DND-41 (cell line): ENCODE results near the gene SIX6.

Experiments
- ATAC-seq: fragments of 200-7000 bp; cut with Tn5 transposase; 3 replicates; pipeline ENCODE4 v1.9.1; 2021; ENCODE audit warnings: low read depth; ENCODE audit not compliant: insufficient read depth
- DNase-seq: peaks from one replicate; pipeline ENCODE4 v3.0.0-alpha.2; 2020
- H2AFZ ChIP-seq: 2 replicates; pipeline ENCODE4 v1.6.0; 2012; ENCODE audit warnings: low read depth, low read length
- H3K27ac ChIP-seq: 2 replicates; pipeline ENCODE4 v1.5.1; 2012; ENCODE audit warnings: low read length, inconsistent platforms
- H3K27me3 ChIP-seq: fragments of 200-600 bp; sonication (generic); 2 replicates; pipeline ENCODE4 v1.6.0; 2012; ENCODE audit warnings: low read length, mild to moderate bottlenecking, inconsistent platforms; ENCODE audit not compliant: insufficient read depth, poor library complexity
- H3K36me3 ChIP-seq: 2 replicates; pipeline ENCODE4 v1.5.1; 2012; ENCODE audit warnings: low read length, inconsistent platforms; ENCODE audit not compliant: insufficient read depth
- H3K4me1 ChIP-seq: 2 replicates; pipeline ENCODE4 v1.5.1; 2012; ENCODE audit warnings: mild to moderate bottlenecking, low read length; ENCODE audit not compliant: insufficient read depth
- H3K4me2 ChIP-seq: 2 replicates; pipeline ENCODE4 v1.6.0; 2012; ENCODE audit warnings: mild to moderate bottlenecking, moderate library complexity, low read length, inconsistent platforms; ENCODE audit not compliant: insufficient read depth
- H3K4me3 ChIP-seq, 2 experiments: fragments of 200-600 bp in 1 of 2; shearing (Covaris generic) in 1 of 2; 2 replicates each; pipeline ENCODE4 v1.5.1; 2012 to 2016; ENCODE audit warnings: inconsistent platforms in 2 of 2, low read length in 2 of 2, mild to moderate bottlenecking in 2 of 2, low read depth in 1 of 2, moderate library complexity in 1 of 2
- H3K79me2 ChIP-seq: 2 replicates; pipeline ENCODE4 v1.6.0; 2012; ENCODE audit warnings: low read length, inconsistent platforms; ENCODE audit not compliant: insufficient read depth
- H3K9ac ChIP-seq: 2 replicates; pipeline ENCODE4 v1.6.0; 2012; ENCODE audit warnings: low read depth, mild to moderate bottlenecking, inconsistent platforms, low read length, moderate library complexity
- H3K9me3 ChIP-seq: 2 replicates; pipeline ENCODE4 v1.5.1; 2012; ENCODE audit warnings: low read length, moderate library complexity, mild to moderate bottlenecking, inconsistent platforms; ENCODE audit not compliant: insufficient read depth, severe bottlenecking
- H4K20me1 ChIP-seq: 2 replicates; pipeline ENCODE4 v1.6.0; 2012; ENCODE audit warnings: low read length; ENCODE audit not compliant: insufficient read depth
- EZH2 ChIP-seq: IDR thresholded peaks from 3 replicates; pipeline ENCODE4 v1.6.1; 2012; ENCODE audit warnings: borderline replicate concordance, low read depth, mild to moderate bottlenecking, moderate library complexity, low read length, inconsistent platforms; ENCODE audit not compliant: severe bottlenecking
- TF ChIP-seq, protein P1 (sequence below): IDR thresholded peaks from 2 replicates; pipeline ENCODE4 v1.5.1; 2012; ENCODE audit warnings: borderline replicate concordance, low read length, moderate library complexity, mild to moderate bottlenecking; ENCODE audit not compliant: poor library complexity, severe bottlenecking; ENCODE audit errors: extremely low read depth

SIX6 gene

DNA sequence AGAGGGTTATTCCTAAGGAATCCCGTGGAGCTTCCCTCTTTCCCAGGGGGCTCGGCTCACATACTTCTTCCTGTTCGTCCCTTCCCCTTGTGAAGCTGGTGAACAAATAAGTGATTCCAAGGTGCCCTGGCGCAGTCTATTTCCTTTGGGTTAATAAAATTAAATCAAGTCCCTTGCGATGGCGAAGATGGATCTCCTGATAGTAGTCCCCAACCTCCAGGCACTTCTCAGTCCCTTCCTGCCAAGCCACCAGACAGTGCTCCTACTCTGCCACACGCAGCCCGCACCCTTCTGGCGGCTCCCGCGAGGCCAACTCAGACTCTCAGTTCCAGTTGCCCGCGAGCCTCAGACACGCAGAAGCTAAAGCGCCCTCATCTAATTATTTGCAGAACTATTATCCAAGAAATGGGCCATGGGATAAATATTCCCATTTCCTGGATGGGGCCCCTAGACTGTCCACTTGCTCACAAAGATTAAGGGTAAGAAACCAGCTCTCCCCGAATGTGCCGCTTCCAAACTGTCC lies 2.4 kb upstream of the SIX6 start:
- Histone ChIP-seq H3K36me3 (no peaks in the 10 kb centered on the region), H3K9me3 (no peaks in the 10 kb centered on the region), H3K79me2 (no peaks in the 10 kb centered on the region), H4K20me1 (no peaks in the 10 kb centered on the region), H3K4me3 (no peak overlapping the region), H3K9ac (no peak overlapping the region), H2AFZ (no peak overlapping the region), H3K27ac (no peak overlapping the region), H3K4me1 (no peaks in the 10 kb centered on the region), H3K27me3 (no peaks in the 10 kb centered on the region), H3K4me2 (no peak overlapping the region)
- ATAC-seq (no peak), DNase-seq (no peak)
- TF ChIP-seq, protein P1, sequence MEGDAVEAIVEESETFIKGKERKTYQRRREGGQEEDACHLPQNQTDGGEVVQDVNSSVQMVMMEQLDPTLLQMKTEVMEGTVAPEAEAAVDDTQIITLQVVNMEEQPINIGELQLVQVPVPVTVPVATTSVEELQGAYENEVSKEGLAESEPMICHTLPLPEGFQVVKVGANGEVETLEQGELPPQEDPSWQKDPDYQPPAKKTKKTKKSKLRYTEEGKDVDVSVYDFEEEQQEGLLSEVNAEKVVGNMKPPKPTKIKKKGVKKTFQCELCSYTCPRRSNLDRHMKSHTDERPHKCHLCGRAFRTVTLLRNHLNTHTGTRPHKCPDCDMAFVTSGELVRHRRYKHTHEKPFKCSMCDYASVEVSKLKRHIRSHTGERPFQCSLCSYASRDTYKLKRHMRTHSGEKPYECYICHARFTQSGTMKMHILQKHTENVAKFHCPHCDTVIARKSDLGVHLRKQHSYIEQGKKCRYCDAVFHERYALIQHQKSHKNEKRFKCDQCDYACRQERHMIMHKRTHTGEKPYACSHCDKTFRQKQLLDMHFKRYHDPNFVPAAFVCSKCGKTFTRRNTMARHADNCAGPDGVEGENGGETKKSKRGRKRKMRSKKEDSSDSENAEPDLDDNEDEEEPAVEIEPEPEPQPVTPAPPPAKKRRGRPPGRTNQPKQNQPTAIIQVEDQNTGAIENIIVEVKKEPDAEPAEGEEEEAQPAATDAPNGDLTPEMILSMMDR = no peak
- no peak for TF ChIP-seq EZH2

DNA sequence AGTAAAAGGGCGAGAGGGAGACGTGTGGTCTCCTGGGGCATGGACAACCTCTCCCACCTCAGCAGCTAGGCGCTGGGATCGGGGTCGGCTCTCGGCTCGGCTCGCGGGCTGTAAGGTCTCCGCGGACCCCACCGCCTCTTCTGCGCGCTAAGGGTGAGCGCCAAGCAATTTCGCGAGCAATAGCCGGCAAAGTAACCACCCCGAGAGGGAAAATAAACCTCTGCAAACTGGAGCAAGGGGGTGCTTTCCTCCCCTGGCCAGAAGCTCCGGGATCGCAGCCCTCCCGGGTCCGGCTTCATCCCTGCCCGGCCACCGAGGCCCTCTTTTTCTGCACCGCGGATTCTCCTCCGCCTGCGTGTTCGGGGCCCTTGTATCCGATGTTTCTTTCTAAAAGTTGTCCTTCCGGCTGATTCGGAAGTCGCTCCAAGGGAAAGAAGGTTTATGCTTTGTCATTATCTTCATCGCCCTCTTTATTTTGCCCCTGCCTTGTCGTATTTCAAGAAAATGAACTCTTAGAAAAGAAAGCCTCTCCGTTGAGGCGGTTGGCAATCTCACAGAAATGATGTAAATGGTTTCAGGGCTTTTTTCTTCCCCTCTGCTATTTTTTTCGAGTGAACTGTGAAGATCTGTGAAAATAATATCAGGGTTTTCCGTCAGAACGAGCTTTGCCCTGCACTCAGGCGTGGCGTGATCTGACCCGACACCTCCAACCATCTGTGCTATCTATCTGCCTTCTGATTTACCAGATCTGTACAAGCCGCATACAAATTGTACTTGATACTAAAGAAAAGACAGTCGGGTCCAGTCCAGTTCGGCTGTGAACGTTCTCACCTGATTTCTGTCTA lies 1.7 kb upstream of the SIX6 start:
- Histone ChIP-seq H3K79me2 (no peaks in the 10 kb centered on the region), H3K4me1 (no peaks in the 10 kb centered on the region), H3K9ac (no peak overlapping the region), H3K36me3 (no peaks in the 10 kb centered on the region), H3K9me3 (no peaks in the 10 kb centered on the region), H3K27me3 (no peaks in the 10 kb centered on the region), H2AFZ (no peak overlapping the region), H3K4me2 (no peak overlapping the region), H4K20me1 (no peaks in the 10 kb centered on the region), H3K4me3 (no peak overlapping the region), H3K27ac (no peak overlapping the region)
- DNase-seq (no peak), ATAC-seq (no peak)
- TF ChIP-seq, protein P1 = no peak
- TF ChIP-seq EZH2 = no peak

DNA sequence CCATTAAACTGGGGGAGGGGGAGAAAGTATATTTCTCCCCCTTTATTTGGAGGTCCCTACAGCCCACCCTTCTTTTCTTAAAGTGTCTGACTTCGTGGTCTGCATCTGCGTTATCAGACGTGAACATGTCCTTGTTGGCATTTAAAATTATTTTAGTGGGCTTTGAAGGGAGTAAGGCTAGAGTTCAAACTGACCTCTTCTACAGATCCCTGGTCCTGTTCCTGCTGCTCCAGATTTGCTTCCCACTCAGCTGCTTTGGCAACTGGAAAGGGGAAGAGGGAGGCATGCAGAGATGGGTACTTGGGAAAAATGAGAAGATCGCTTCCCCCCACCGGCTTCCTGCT lies 611 bp upstream of the SIX6 start:
- Histone ChIP-seq H3K4me3 (no peak overlapping the region), H3K36me3 (no peaks in the 10 kb centered on the region), H2AFZ (no peak overlapping the region), H3K9ac (no peak overlapping the region), H3K27me3 (no peaks in the 10 kb centered on the region), H3K27ac (no peak overlapping the region), H3K4me1 (no peaks in the 10 kb centered on the region), H4K20me1 (no peaks in the 10 kb centered on the region), H3K9me3 (no peaks in the 10 kb centered on the region), H3K4me2 (no peak overlapping the region), H3K79me2 (no peaks in the 10 kb centered on the region)
- TF ChIP-seq EZH2 = no peak
- TF ChIP-seq, protein P1 = no peak
- no peak for ATAC-seq
- no peak for DNase-seq
